A673 (cell line): ENCODE measurements around the gene ABCD3.
"Not testable (repeated sequence)": the region's sequence is repeated elsewhere in the genome, so short reads cannot be mapped to it uniquely, and the experiment has no call there.

Source experiments
- EZH2 ChIP-seq: fragments of 200-600 bp; sonication (generic); IDR thresholded peaks from 2 replicates; pipeline ENCODE4 v1.6.1; 2017; ENCODE audit warnings: borderline replicate concordance, low read depth, mild to moderate bottlenecking, mixed read lengths, antibody characterized with exemption, low read length; ENCODE audit not compliant: poor library complexity, severe bottlenecking
- TF ChIP-seq, protein P1 (sequence below): fragments of 300-800, 200-600 bp; sonication (generic); conservative IDR thresholded peaks from 2 replicates; pipeline ENCODE4 v1.5.1; 2017; ENCODE audit warnings: low read depth, mild to moderate bottlenecking, antibody characterized with exemption, low read length, moderate library complexity, mixed read lengths

DNA sequence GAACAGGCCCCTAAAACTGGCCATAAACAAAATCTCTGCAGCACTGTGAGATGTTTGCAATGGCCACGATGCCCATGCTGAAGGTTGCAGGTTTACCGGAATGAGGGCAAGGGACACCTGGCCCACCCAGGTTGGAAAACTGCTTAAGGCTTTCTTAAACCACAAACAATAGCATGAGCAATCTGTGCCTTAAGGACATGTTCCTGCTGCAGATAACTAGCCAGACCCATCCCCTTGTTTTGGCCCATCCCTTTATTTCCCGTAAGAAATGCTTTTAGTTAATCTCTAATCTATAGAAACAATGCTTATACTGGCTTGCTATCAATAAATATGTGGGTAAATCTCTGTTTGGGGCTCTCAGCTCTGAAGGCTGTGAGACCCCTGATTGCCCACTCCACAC lies 26.6 kb downstream of the ABCD3 start:
- TF ChIP-seq, protein P1, sequence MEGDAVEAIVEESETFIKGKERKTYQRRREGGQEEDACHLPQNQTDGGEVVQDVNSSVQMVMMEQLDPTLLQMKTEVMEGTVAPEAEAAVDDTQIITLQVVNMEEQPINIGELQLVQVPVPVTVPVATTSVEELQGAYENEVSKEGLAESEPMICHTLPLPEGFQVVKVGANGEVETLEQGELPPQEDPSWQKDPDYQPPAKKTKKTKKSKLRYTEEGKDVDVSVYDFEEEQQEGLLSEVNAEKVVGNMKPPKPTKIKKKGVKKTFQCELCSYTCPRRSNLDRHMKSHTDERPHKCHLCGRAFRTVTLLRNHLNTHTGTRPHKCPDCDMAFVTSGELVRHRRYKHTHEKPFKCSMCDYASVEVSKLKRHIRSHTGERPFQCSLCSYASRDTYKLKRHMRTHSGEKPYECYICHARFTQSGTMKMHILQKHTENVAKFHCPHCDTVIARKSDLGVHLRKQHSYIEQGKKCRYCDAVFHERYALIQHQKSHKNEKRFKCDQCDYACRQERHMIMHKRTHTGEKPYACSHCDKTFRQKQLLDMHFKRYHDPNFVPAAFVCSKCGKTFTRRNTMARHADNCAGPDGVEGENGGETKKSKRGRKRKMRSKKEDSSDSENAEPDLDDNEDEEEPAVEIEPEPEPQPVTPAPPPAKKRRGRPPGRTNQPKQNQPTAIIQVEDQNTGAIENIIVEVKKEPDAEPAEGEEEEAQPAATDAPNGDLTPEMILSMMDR = not testable (repeated sequence)
- not testable (repeated sequence) for TF ChIP-seq EZH2
